ENCODE measurements around the gene CATSPERB. TPM values are rescaled to one million over a fixed set of nuclear protein-coding genes. Genes with fewer than 3 reads are reported as not detected.

Gene CATSPERB
- total and polyA plus RNA-seq, 9 of the 15 experiments (the other 6 are each of a cell fraction or from before 2014, with no cell fraction given) = 0.05 to 1.4 (median 0.89) TPM

DNA sequence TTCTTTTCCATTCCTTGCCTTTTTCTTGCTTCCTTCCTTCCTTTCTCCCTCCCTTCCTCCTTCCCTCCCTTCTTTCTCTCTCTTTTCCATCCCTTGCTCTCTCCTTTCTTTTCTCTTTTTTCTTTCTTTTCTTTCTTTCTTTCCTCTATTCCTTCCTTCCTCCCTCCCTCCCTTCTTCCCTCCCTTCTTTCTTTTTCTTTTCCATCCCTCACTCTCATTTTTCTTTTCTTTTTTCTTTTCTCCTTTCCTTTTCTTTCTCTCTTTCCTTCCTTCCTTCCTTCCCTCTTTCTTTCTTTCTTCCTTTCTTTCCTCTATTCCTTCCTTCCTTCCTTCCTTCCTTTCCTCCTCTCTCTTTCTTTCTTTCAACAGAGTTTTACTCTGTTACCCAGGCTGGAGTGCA, 186.7 kb downstream of the CATSPERB start:
- no peaks in the 10 kb centered on the region for H3K4me1 ChIP-seq (replicated peaks in 1 of 2; ENCODE audit: control insufficient read depth in 2 of 2, insufficient read depth in 2 of 2, low read length in 2 of 2)
- H3K27me3 ChIP-seq (ENCODE audit: control insufficient read depth in 2 of 2, insufficient read depth in 2 of 2, low read length in 2 of 2) = no peaks in the 10 kb centered on the region
- H3K4me2 ChIP-seq (ENCODE audit: insufficient read depth, low read length) = no peak overlapping the region
- FAIRE-seq (no peak), DNase-seq (ENCODE audit: extremely low read depth in 1 of 4, low spot score in 3 of 4) (no peak), ATAC-seq (no peak)
- no peaks in the 10 kb centered on the region for H4K20me1 ChIP-seq (replicated peaks; ENCODE audit: control insufficient read depth, insufficient read depth, low read length)
- BruUV-seq (replicated peaks) = no TSS peak
- CTCF ChIA-PET (ENCODE audit: low intra/inter-chr PET ratio) = no interaction called here
- H3K27ac ChIP-seq (ENCODE audit: extremely low read depth, low read depth, low read length) = no peak overlapping the region
- H2AFZ ChIP-seq (ENCODE audit: low read depth, low read length) = no peak overlapping the region
- no peaks in the 10 kb centered on the region for H3K9me3 ChIP-seq (replicated peaks; ENCODE audit: control insufficient read depth, insufficient read depth, low read depth, low read length)
- H3K9me1 ChIP-seq (ENCODE audit: control insufficient read depth, insufficient read depth, low read length) = no peaks in the 10 kb centered on the region
- H3K36me3 ChIP-seq (ENCODE audit: control insufficient read depth, insufficient read depth, low read length) = no peaks in the 10 kb centered on the region
- no peak overlapping the region for H3K4me3 ChIP-seq
- intact Hi-C loops (cut with micrococcal nuclease) (no loop called here), in situ Hi-C loops (cut with MboI) (no loop called here)
- no peaks in the 10 kb centered on the region for H3K79me2 ChIP-seq (ENCODE audit: control insufficient read depth, insufficient read depth, low read length)
- TF ChIP-seq DNMT1 (IDR thresholded peaks at IDR 0.05) (no peak), ERF (CRISPR knock-in tag; IDR thresholded peaks at IDR 0.05) (no peak), ZNF512 (tag; IDR thresholded peaks at IDR 0.05) (peak; percentile 66)
- POLR2A ChIA-PET = no interaction called here
- H3K9ac ChIP-seq (ENCODE audit: insufficient read depth in 1 of 2, low read depth in 2 of 2, low read length in 2 of 2) = no peak overlapping the region

DNA sequence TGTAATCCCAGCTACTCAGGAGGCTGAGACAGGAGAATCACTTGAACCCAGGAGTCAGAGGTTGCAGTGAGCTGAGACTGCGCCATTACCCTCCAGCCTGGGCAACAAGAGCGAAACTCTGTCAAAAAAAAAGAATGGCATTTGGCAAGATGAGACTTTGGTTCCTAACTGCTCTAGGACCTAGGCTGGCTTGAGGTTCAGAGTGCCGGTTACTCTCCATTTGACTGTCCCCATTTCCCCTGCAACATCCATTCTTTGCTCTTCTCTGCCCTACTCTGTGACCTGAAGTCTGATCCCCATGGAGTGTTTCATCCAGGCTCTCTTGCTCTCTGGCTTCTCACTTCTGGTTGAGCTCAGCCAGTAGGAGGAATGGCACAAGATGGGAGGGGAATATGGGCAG, 195.6 kb downstream of the CATSPERB start:
- POLR2A ChIA-PET = no interaction called here
- no peak for TF ChIP-seq ZNF174 (CRISPR knock-in tag; IDR thresholded peaks at IDR 0.05)
- no peak for TF ChIP-seq MTA2 (IDR thresholded peaks at IDR 0.05; ENCODE audit: low read depth)
- TF ChIP-seq ZNF57 (CRISPR knock-in tag; IDR thresholded peaks at IDR 0.05) = no peak
- TF ChIP-seq SRSF3 (IDR thresholded peaks at IDR 0.05; ENCODE audit: insufficient read depth, low read length) = no peak
- no peak for TF ChIP-seq ZSCAN32 (CRISPR knock-in tag; IDR thresholded peaks at IDR 0.05)
- TF ChIP-seq ZNF436 (CRISPR knock-in tag; IDR thresholded peaks at IDR 0.05) = no peak
- TF ChIP-seq, protein P1, sequence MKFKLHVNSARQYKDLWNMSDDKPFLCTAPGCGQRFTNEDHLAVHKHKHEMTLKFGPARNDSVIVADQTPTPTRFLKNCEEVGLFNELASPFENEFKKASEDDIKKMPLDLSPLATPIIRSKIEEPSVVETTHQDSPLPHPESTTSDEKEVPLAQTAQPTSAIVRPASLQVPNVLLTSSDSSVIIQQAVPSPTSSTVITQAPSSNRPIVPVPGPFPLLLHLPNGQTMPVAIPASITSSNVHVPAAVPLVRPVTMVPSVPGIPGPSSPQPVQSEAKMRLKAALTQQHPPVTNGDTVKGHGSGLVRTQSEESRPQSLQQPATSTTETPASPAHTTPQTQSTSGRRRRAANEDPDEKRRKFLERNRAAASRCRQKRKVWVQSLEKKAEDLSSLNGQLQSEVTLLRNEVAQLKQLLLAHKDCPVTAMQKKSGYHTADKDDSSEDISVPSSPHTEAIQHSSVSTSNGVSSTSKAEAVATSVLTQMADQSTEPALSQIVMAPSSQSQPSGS (CRISPR knock-in tag; IDR thresholded peaks at IDR 0.05) = no peak
- TF ChIP-seq STAG1 (CRISPR knock-in tag; IDR thresholded peaks at IDR 0.05; ENCODE audit: borderline replicate concordance) = no peak
- TF ChIP-seq GABPA (tag; conservative IDR thresholded peaks at IDR 0.05; ENCODE audit: low read depth) = no peak
- no peak for TF ChIP-seq HIVEP1 (CRISPR knock-in tag; IDR thresholded peaks at IDR 0.05)
- no peak for TF ChIP-seq HNRNPH1 (optimal IDR thresholded peaks at IDR 0.05; ENCODE audit: low read depth, low read length)
- TF ChIP-seq SMARCA5 (IDR thresholded peaks at IDR 0.05) = no peak
- TF ChIP-seq PTRF (tag; IDR thresholded peaks at IDR 0.05) = no peak
- TF ChIP-seq RFX5 (IDR thresholded peaks at IDR 0.05; ENCODE audit: low read depth, low read length) = no peak
- TF ChIP-seq ZFPM2 (CRISPR knock-in tag; IDR thresholded peaks at IDR 0.05) = no peak

More for the DNA sequence above, 195.6 kb downstream of the CATSPERB start:
- H3K9ac ChIP-seq (ENCODE audit: insufficient read depth in 1 of 2, low read depth in 2 of 2, low read length in 2 of 2) = no peak overlapping the region
- no peaks in the 10 kb centered on the region for H3K36me3 ChIP-seq (ENCODE audit: control insufficient read depth, insufficient read depth, low read length)
- WGBS (ENCODE audit: insufficient coverage, low coverage, missing lambda C conversion rate) = 22% methylated on average over 3 of the region's 3 CpGs
- CTCF ChIA-PET (ENCODE audit: low intra/inter-chr PET ratio) = no interaction called here
- in situ Hi-C loops (cut with MboI) (no loop called here), intact Hi-C loops (cut with micrococcal nuclease) (no loop called here)
- FAIRE-seq = no peak
- no peak overlapping the region for H3K4me2 ChIP-seq (ENCODE audit: insufficient read depth, low read length)
- no peaks in the 10 kb centered on the region for H3K79me2 ChIP-seq (ENCODE audit: control insufficient read depth, insufficient read depth, low read length)
- no peak overlapping the region for H3K27ac ChIP-seq (ENCODE audit: extremely low read depth, low read depth, low read length)
- H2AFZ ChIP-seq (ENCODE audit: low read depth, low read length) = no peak overlapping the region
- peaks cover 0 to 6% of the 10 kb centered on the region in 2 experiments; a peak in 2 of 5 replicates for H3K27me3 ChIP-seq (ENCODE audit: control insufficient read depth in 2 of 2, insufficient read depth in 2 of 2, low read length in 2 of 2)
- no peaks in the 10 kb centered on the region for H4K20me1 ChIP-seq (replicated peaks; ENCODE audit: control insufficient read depth, insufficient read depth, low read length)
- DNase-seq (ENCODE audit: extremely low read depth in 1 of 4, low spot score in 3 of 4) = no peak
- no peak overlapping the region for H3K4me3 ChIP-seq
- no TSS peak for BruUV-seq (replicated peaks)
- no peaks in the 10 kb centered on the region for H3K9me1 ChIP-seq (ENCODE audit: control insufficient read depth, insufficient read depth, low read length)
- ATAC-seq = no peak
- no peaks in the 10 kb centered on the region for H3K9me3 ChIP-seq (replicated peaks; ENCODE audit: control insufficient read depth, insufficient read depth, low read depth, low read length)
- H3K4me1 ChIP-seq (replicated peaks in 1 of 2; ENCODE audit: control insufficient read depth in 2 of 2, insufficient read depth in 2 of 2, low read length in 2 of 2) = no peaks in the 10 kb centered on the region
